ENCODE measurements around the gene PHRF1. TPM values are rescaled to one million over a fixed set of nuclear protein-coding genes. Genes with fewer than 3 reads are reported as not detected.

The PHRF1 gene
- total RNA-seq, 1 donor from 2014 or later = 25.4 TPM

- intact Hi-C loops (cut with DNase I) = loop anchor here (5.0 kb wide), 1 partner anchor 341 kb away; the partner anchor contains the start of genes PSMD13 and SIRT3
- H3K27ac ChIP-seq = no peak overlapping the region
These were observed 2.2 kb downstream of the PHRF1 start for GRCh38 chr11:578276-579035.

GRCh38 chr11:579830-580601, 3.7 kb downstream of the PHRF1 start:
- Histone ChIP-seq H3K4me3 (no peak overlapping the region), H3K36me3 (peaks cover 24 to 33% of the 10 kb centered on the region in 2 donors), H3K9me3 (no peaks in the 10 kb centered on the region), H3K27me3 (no peaks in the 10 kb centered on the region), H3K27ac (no peak overlapping the region), H3K4me1 (peaks cover 11 to 30% of the 10 kb centered on the region in 2 donors)
- DNase-seq (ENCODE audit: low spot score in 2 of 2) = no peak
- TF ChIP-seq CTCF (IDR thresholded peaks at IDR 0.05) = no peak
- intact Hi-C loops (cut with DNase I) = loop anchor here (5.0 kb wide), 1 partner anchor 343 kb away; the partner anchor contains the start of genes PSMD13 and SIRT3

More at GRCh38 chr11:578276-579035, 2.2 kb downstream of the PHRF1 start:
- peak overlapping the region; percentile 77 to 81 for H3K4me3 ChIP-seq
- no peak for TF ChIP-seq CTCF (IDR thresholded peaks at IDR 0.05)
- H3K36me3 ChIP-seq = peaks cover 14 to 22% of the 10 kb centered on the region in 2 donors
- H3K27me3 ChIP-seq = no peaks in the 10 kb centered on the region
- no peak for DNase-seq (ENCODE audit: low spot score in 2 of 2)
- peaks cover 11 to 38% of the 10 kb centered on the region in 2 donors for H3K4me1 ChIP-seq
- H3K9me3 ChIP-seq = no peaks in the 10 kb centered on the region

GRCh38 chr11:581342-581741, 5.1 kb downstream of the PHRF1 start:
- Histone ChIP-seq H3K36me3 (peaks cover 24 to 40% of the 10 kb centered on the region in 2 donors), H3K27ac (no peak overlapping the region), H3K4me1 (peaks cover 8 to 25% of the 10 kb centered on the region in 2 donors), H3K27me3 (no peaks in the 10 kb centered on the region), H3K4me3 (no peak overlapping the region), H3K9me3 (no peaks in the 10 kb centered on the region)
- intact Hi-C loops (cut with DNase I) = no loop called here
- DNase-seq (ENCODE audit: low spot score in 2 of 2) = no peak
- TF ChIP-seq CTCF (IDR thresholded peaks at IDR 0.05) = no peak

- no peak for DNase-seq (ENCODE audit: low spot score in 2 of 2)
- no peak overlapping the region for H3K27ac ChIP-seq
- H3K27me3 ChIP-seq = no peaks in the 10 kb centered on the region
- peaks cover 8 to 25% of the 10 kb centered on the region in 2 donors for H3K4me1 ChIP-seq
- H3K4me3 ChIP-seq = no peak overlapping the region
- H3K9me3 ChIP-seq = no peaks in the 10 kb centered on the region
- intact Hi-C loops (cut with DNase I) = no loop called here
- H3K36me3 ChIP-seq = peaks cover 27 to 44% of the 10 kb centered on the region in 2 donors
- TF ChIP-seq CTCF (IDR thresholded peaks at IDR 0.05) = no peak
These were observed 5.5 kb downstream of the PHRF1 start for GRCh38 chr11:581752-582151.

- H3K27me3 ChIP-seq = no peaks in the 10 kb centered on the region
- no peaks in the 10 kb centered on the region for H3K9me3 ChIP-seq
- peaks cover 0 to 3% of the 10 kb centered on the region in 2 donors for H3K4me1 ChIP-seq
- peaks cover 51 to 69% of the 10 kb centered on the region in 2 donors for H3K36me3 ChIP-seq
- no peak for TF ChIP-seq CTCF (IDR thresholded peaks at IDR 0.05)
- H3K27ac ChIP-seq = no peak overlapping the region
- intact Hi-C loops (cut with DNase I) = no loop called here
- DNase-seq (ENCODE audit: low spot score in 2 of 2) = no peak
- H3K4me3 ChIP-seq = no peak overlapping the region
These were observed 8.0 kb downstream of the PHRF1 start for GRCh38 chr11:584287-584686.
